HepG2 (cell line): ENCODE data around the gene PMIS2. TPM values are rescaled to one million over a fixed set of nuclear protein-coding genes. Genes with fewer than 3 reads are reported as not detected.

Experiments used
- CENPX ChIP-seq: sonication (generic); formaldehyde crosslinking; IDR thresholded peaks from 2 replicates; pipeline ENCODE4 v1.9.0; 2021; ENCODE audit warnings: mild to moderate bottlenecking, missing genetic modification reagents, moderate library complexity
- CREM ChIP-seq, 2 experiments: sonication (generic) in 1 of 2; formaldehyde crosslinking in 1 of 2; IDR thresholded peaks; 2 replicates each; pipeline versions ENCODE4 v1.4.0 to v1.6.1; 2016 to 2020; ENCODE audit warnings: antibody characterized with exemption in 1 of 2, mild to moderate bottlenecking in 1 of 2, missing genetic modification reagents in 1 of 2
- GABPB1 ChIP-seq: IDR thresholded peaks from 2 replicates; pipeline ENCODE4 v1.6.1; 2016; ENCODE audit warnings: mild to moderate bottlenecking, missing genetic modification reagents, moderate library complexity, missing compliant biosample characterization
- HNRNPLL ChIP-seq: fragments of 200-400 bp; formaldehyde crosslinking; IDR thresholded peaks from 2 replicates; pipeline ENCODE4 v1.6.1; 2017; ENCODE audit warnings: mild to moderate bottlenecking, low read depth, low read length; ENCODE audit not compliant: poor library complexity, severe bottlenecking
- ISL2 ChIP-seq: sonication (generic); formaldehyde crosslinking; IDR thresholded peaks from 2 replicates; pipeline ENCODE4 v1.5.0; 2020; ENCODE audit warnings: missing genetic modification reagents
- KLF15 ChIP-seq: sonication (generic); formaldehyde crosslinking; IDR thresholded peaks from 2 replicates; pipeline ENCODE4 v1.8.1; 2023; ENCODE audit warnings: borderline replicate concordance, mild to moderate bottlenecking, inconsistent platforms, missing genetic modification reagents, mixed read lengths
- NCOA1 ChIP-seq: sonication (generic); formaldehyde crosslinking; IDR thresholded peaks from 2 replicates; pipeline ENCODE4 v1.9.0; 2021; ENCODE audit warnings: missing genetic modification reagents
- PAX8 ChIP-seq: sonication (generic); formaldehyde crosslinking; IDR thresholded peaks from 2 replicates; pipeline ENCODE4 v1.8.0; 2022; ENCODE audit warnings: mild to moderate bottlenecking, missing genetic modification reagents, borderline replicate concordance
- SNAI1 ChIP-seq: sonication (generic); formaldehyde crosslinking; IDR thresholded peaks from 2 replicates; pipeline ENCODE4 v1.5.0; 2020; ENCODE audit warnings: mild to moderate bottlenecking, missing genetic modification reagents, borderline replicate concordance
- SP140L ChIP-seq: sonication (generic); formaldehyde crosslinking; IDR thresholded peaks from 2 replicates; pipeline ENCODE4 v1.4.0; 2020; ENCODE audit warnings: missing genetic modification reagents, borderline replicate concordance
- SYNCRIP ChIP-seq: fragments of 200-400 bp; formaldehyde crosslinking; IDR thresholded peaks from 2 replicates; pipeline ENCODE4 v1.6.1; 2018; ENCODE audit warnings: mild to moderate bottlenecking, low read depth, low read length; ENCODE audit not compliant: insufficient read depth
- ZC3H4 ChIP-seq: sonication (generic); formaldehyde crosslinking; IDR thresholded peaks from 2 replicates; pipeline ENCODE4 v1.4.0; 2020; ENCODE audit warnings: missing genetic modification reagents, borderline replicate concordance
- ZFP36L1 ChIP-seq: sonication (generic); formaldehyde crosslinking; IDR thresholded peaks from 2 replicates; pipeline ENCODE4 v1.8.0; 2022; ENCODE audit warnings: mild to moderate bottlenecking, missing genetic modification reagents, moderate library complexity
- ZNF20 ChIP-seq: sonication (generic); formaldehyde crosslinking; IDR thresholded peaks from 2 replicates; pipeline ENCODE4 v1.4.0; 2020; ENCODE audit warnings: mild to moderate bottlenecking, moderate library complexity, missing genetic modification reagents
- ZNF672 ChIP-seq: sonication (generic); formaldehyde crosslinking; IDR thresholded peaks from 2 replicates; pipeline ENCODE4 v1.8.1; 2022; ENCODE audit warnings: missing genetic modification reagents
- polyA plus RNA-seq, 8 experiments: library from polyadenylated mRNA; depleted of rRNA in 3 of 8; stranded (reverse) in 7 of 8; unstranded in 1 of 8; fragments of >200 nt; fragmentation: Illumina TruSeq in 4 of 8; extraction: Trizol in 4 of 8; gene quantifications; 2 replicates each; pipeline versions ENCODE4 v1.2.1 to v1.2.3, GENCODE V29; 2011 to 2016; ENCODE audit warnings: low read depth in 4 of 8, missing spikeins in 1 of 8, mixed read lengths in 1 of 8; ENCODE audit not compliant: insufficient read depth in 1 of 8
- total RNA-seq, 5 experiments: library from RNA; depleted of rRNA; stranded (reverse); fragments of >200 nt; fragmentation: Illumina TruSeq; extraction: Trizol; gene quantifications; 2 replicates each; pipeline ENCODE4 v1.2.3, GENCODE V29; 2016; ENCODE audit warnings: low read depth in 1 of 5
- TF ChIP-seq, protein P1 (sequence below): sonication (generic); formaldehyde crosslinking; IDR thresholded peaks from 2 replicates; pipeline ENCODE4 v1.5.0; 2020; ENCODE audit warnings: missing genetic modification reagents, mild to moderate bottlenecking, borderline replicate concordance
- TF ChIP-seq, protein P2 (sequence below): IDR thresholded peaks from 2 replicates; pipeline ENCODE4 v1.6.1; 2016
- TF ChIP-seq, protein P3 (sequence below): sonication (generic); formaldehyde crosslinking; IDR thresholded peaks from 2 replicates; pipeline ENCODE4 v1.4.0; 2020; ENCODE audit warnings: missing genetic modification reagents, borderline replicate concordance
- TF ChIP-seq, protein P4 (sequence below): sonication (generic); formaldehyde crosslinking; IDR thresholded peaks from 2 replicates; pipeline ENCODE4 v1.5.1; 2020; ENCODE audit warnings: missing genetic modification reagents, mild to moderate bottlenecking, borderline replicate concordance
- TF ChIP-seq, protein P5 (sequence below): sonication (generic); formaldehyde crosslinking; IDR thresholded peaks from 2 replicates; pipeline ENCODE4 v1.5.0; 2020; ENCODE audit warnings: missing genetic modification reagents

Gene PMIS2
- total and polyA plus RNA-seq, 2 of the 13 experiments (the other 11 are each of a cell fraction or from before 2014, with no cell fraction given): not detected

DNA sequence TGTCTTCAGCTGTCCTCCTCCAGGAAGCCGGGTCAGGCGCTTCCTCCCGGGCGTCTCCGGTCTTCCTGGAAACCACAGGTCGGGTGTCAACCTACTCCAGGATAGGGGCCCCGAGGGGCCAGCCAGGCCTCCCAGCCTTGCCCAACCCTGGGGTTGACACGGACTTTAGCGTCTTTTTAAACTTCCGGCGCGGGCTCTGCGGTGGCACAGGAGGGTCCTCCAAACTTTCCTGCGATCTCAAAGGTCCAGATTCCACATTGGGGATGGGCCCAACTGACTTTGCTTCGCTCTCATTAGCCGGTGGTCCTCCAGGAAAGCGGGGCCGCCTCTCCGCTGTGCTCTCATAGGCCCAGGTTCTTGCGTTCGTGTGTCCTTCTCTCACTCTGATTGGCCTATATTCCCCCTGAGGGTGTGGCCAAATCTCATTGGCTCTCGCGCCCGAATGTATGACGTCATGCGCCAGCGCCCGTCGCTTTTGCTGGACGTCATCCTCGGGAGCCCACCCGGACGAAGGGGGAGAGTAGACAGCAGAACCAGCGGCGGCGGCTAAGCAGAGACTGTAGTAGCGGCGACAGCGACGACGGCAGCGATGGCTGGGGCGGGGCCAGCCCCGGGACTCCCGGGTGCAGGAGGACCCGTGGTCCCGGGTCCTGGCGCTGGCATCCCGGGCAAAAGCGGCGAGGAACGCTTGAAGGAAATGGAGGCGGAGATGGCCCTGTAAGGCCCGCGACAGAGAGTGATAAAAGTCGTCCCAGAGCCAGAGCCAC is 42.8 kb downstream of the PMIS2 start, which contains the start of gene RBM42 (continued):
- TF ChIP-seq, protein P1, sequence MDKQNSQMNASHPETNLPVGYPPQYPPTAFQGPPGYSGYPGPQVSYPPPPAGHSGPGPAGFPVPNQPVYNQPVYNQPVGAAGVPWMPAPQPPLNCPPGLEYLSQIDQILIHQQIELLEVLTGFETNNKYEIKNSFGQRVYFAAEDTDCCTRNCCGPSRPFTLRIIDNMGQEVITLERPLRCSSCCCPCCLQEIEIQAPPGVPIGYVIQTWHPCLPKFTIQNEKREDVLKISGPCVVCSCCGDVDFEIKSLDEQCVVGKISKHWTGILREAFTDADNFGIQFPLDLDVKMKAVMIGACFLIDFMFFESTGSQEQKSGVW (CRISPR knock-in tag): no peak
- TF ChIP-seq, protein P2, sequence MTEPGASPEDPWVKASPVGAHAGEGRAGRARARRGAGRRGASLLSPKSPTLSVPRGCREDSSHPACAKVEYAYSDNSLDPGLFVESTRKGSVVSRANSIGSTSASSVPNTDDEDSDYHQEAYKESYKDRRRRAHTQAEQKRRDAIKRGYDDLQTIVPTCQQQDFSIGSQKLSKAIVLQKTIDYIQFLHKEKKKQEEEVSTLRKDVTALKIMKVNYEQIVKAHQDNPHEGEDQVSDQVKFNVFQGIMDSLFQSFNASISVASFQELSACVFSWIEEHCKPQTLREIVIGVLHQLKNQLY (CRISPR knock-in tag): 0 out of 2 replicates have a peak, but pooled peaks have one; percentile 27
- TF ChIP-seq CREM (IDR thresholded peaks at IDR 0.05): peak; percentile 100
- peak; percentile 99 for TF ChIP-seq CREM (CRISPR knock-in tag; IDR thresholded peaks at IDR 0.05)
- TF ChIP-seq GABPB1 (CRISPR knock-in tag): peak; percentile 91
- no peak for TF ChIP-seq SP140L
- TF ChIP-seq HNRNPLL: peak; percentile 63
- TF ChIP-seq, protein P3, sequence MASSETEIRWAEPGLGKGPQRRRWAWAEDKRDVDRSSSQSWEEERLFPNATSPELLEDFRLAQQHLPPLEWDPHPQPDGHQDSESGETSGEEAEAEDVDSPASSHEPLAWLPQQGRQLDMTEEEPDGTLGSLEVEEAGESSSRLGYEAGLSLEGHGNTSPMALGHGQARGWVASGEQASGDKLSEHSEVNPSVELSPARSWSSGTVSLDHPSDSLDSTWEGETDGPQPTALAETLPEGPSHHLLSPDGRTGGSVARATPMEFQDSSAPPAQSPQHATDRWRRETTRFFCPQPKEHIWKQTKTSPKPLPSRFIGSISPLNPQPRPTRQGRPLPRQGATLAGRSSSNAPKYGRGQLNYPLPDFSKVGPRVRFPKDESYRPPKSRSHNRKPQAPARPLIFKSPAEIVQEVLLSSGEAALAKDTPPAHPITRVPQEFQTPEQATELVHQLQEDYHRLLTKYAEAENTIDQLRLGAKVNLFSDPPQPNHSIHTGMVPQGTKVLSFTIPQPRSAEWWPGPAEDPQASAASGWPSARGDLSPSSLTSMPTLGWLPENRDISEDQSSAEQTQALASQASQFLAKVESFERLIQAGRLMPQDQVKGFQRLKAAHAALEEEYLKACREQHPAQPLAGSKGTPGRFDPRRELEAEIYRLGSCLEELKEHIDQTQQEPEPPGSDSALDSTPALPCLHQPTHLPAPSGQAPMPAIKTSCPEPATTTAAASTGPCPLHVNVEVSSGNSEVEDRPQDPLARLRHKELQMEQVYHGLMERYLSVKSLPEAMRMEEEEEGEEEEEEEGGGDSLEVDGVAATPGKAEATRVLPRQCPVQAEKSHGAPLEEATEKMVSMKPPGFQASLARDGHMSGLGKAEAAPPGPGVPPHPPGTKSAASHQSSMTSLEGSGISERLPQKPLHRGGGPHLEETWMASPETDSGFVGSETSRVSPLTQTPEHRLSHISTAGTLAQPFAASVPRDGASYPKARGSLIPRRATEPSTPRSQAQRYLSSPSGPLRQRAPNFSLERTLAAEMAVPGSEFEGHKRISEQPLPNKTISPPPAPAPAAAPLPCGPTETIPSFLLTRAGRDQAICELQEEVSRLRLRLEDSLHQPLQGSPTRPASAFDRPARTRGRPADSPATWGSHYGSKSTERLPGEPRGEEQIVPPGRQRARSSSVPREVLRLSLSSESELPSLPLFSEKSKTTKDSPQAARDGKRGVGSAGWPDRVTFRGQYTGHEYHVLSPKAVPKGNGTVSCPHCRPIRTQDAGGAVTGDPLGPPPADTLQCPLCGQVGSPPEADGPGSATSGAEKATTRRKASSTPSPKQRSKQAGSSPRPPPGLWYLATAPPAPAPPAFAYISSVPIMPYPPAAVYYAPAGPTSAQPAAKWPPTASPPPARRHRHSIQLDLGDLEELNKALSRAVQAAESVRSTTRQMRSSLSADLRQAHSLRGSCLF (CRISPR knock-in tag): no peak
- TF ChIP-seq, protein P4, sequence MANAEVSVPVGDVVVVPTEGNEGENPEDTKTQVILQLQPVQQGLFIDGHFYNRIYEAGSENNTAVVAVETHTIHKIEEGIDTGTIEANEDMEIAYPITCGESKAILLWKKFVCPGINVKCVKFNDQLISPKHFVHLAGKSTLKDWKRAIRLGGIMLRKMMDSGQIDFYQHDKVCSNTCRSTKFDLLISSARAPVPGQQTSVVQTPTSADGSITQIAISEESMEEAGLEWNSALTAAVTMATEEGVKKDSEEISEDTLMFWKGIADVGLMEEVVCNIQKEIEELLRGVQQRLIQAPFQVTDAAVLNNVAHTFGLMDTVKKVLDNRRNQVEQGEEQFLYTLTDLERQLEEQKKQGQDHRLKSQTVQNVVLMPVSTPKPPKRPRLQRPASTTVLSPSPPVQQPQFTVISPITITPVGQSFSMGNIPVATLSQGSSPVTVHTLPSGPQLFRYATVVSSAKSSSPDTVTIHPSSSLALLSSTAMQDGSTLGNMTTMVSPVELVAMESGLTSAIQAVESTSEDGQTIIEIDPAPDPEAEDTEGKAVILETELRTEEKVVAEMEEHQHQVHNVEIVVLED (CRISPR knock-in tag): peak; percentile 82
- TF ChIP-seq ZNF672 (CRISPR knock-in tag): no peak
- no peak for TF ChIP-seq PAX8 (CRISPR knock-in tag)
- TF ChIP-seq NCOA1 (CRISPR knock-in tag): no peak
- TF ChIP-seq SYNCRIP: no peak
- TF ChIP-seq ZNF20 (CRISPR knock-in tag): no peak
- TF ChIP-seq ZFP36L1: no peak
- peak; percentile 48; the same call in 1 of the 2 replicates for TF ChIP-seq ISL2
- no peak for TF ChIP-seq SNAI1 (CRISPR knock-in tag)
- TF ChIP-seq KLF15 (CRISPR knock-in tag): no peak
- TF ChIP-seq CENPX (CRISPR knock-in tag): no peak
- TF ChIP-seq, protein P5, sequence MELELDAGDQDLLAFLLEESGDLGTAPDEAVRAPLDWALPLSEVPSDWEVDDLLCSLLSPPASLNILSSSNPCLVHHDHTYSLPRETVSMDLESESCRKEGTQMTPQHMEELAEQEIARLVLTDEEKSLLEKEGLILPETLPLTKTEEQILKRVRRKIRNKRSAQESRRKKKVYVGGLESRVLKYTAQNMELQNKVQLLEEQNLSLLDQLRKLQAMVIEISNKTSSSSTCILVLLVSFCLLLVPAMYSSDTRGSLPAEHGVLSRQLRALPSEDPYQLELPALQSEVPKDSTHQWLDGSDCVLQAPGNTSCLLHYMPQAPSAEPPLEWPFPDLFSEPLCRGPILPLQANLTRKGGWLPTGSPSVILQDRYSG (CRISPR knock-in tag): peak; percentile 50; the same call in 1 of the 2 replicates
- TF ChIP-seq ZC3H4 (CRISPR knock-in tag): no peak
